Liver (tissue), 9 donors: Measurements from ENCODE around the gene PLA2G4A. TPM values are rescaled to one million over a fixed set of nuclear protein-coding genes. Genes with fewer than 3 reads are reported as not detected.

ENCODE experiments used
- DNase-seq: peaks from one replicate; pipeline ENCODE4 v3.0.0-alpha.2; 2017; ENCODE audit warnings: low spot score
- H3K27ac ChIP-seq, 2 donors: one replicate each; pipeline ENCODE4 v1.7.0; 2013; ENCODE audit warnings: inconsistent platforms in 2 of 2, low read length in 2 of 2, control low read depth in 1 of 2, low read depth in 1 of 2, mild to moderate bottlenecking in 1 of 2
- H3K27me3 ChIP-seq, 4 donors: one replicate each; pipeline versions ENCODE4 v1.6.1 to v1.7.0; 2013; ENCODE audit warnings: low read length in 3 of 4, inconsistent platforms in 1 of 4, mild to moderate bottlenecking in 1 of 4, moderate library complexity in 1 of 4; ENCODE audit not compliant: control insufficient read depth in 4 of 4, insufficient read depth in 4 of 4
- H3K36me3 ChIP-seq, 4 donors: one replicate each; pipeline versions ENCODE4 v1.6.1 to v1.7.0; 2013; ENCODE audit warnings: low read length in 3 of 4, mild to moderate bottlenecking in 3 of 4, low read depth in 1 of 4, moderate library complexity in 1 of 4; ENCODE audit not compliant: control insufficient read depth in 4 of 4, insufficient read depth in 3 of 4
- H3K4me1 ChIP-seq, 4 donors: one replicate each; pipeline versions ENCODE4 v1.6.1 to v1.7.0; 2013; ENCODE audit warnings: low read length in 3 of 4, mild to moderate bottlenecking in 3 of 4, moderate library complexity in 1 of 4; ENCODE audit not compliant: control insufficient read depth in 4 of 4, insufficient read depth in 4 of 4
- H3K4me3 ChIP-seq, 3 donors: one replicate each; pipeline versions ENCODE4 v1.6.1 to v1.7.0; 2013; ENCODE audit warnings: low read length in 3 of 3, control low read depth in 1 of 3, low read depth in 1 of 3, mild to moderate bottlenecking in 1 of 3
- H3K9ac ChIP-seq, 2 donors: one replicate each; pipeline ENCODE4 v1.7.0; 2013; ENCODE audit warnings: low read length in 2 of 2, mild to moderate bottlenecking in 2 of 2, moderate library complexity in 2 of 2, control low read depth in 1 of 2, low read depth in 1 of 2
- H3K9me3 ChIP-seq, 4 donors: one replicate each; pipeline versions ENCODE4 v1.6.1 to v1.7.0; 2013; ENCODE audit warnings: low read length in 3 of 4; ENCODE audit not compliant: control insufficient read depth in 4 of 4
- ATF3 ChIP-seq: IDR thresholded peaks from 2 replicates; pipeline ENCODE4 v1.6.1; 2016; ENCODE audit warnings: antibody characterized with exemption
- CTCF ChIP-seq: fragments of 150-350 bp; IDR thresholded peaks from 2 replicates; pipeline ENCODE4 v1.5.1; 2017; ENCODE audit warnings: improper control_type of control experiment, low read depth, low read length; ENCODE audit not compliant: missing input control
- EGR1 ChIP-seq, 2 donors: IDR thresholded peaks; 2 replicates each; pipeline ENCODE4 v1.6.1; 2016 to 2018; ENCODE audit warnings: antibody characterized with exemption in 2 of 2, low read depth in 2 of 2
- FOXA1 ChIP-seq: IDR thresholded peaks from 2 replicates; pipeline ENCODE4 v1.6.1; 2016; ENCODE audit warnings: antibody characterized with exemption
- FOXA2 ChIP-seq: IDR thresholded peaks from 2 replicates; pipeline ENCODE4 v1.6.1; 2016; ENCODE audit warnings: antibody characterized with exemption
- GABPA ChIP-seq, 2 donors: IDR thresholded peaks in 1 of 2; conservative IDR thresholded peaks in 1 of 2; 2 replicates each; pipeline ENCODE4 v1.6.1; 2016; ENCODE audit warnings: antibody characterized with exemption in 2 of 2, mild to moderate bottlenecking in 1 of 2, moderate library complexity in 1 of 2
- HNF4A ChIP-seq, 2 donors: conservative IDR thresholded peaks; 2 replicates each; pipeline ENCODE4 v1.6.1; 2016; ENCODE audit warnings: antibody characterized with exemption in 2 of 2, mild to moderate bottlenecking in 2 of 2
- HNF4G ChIP-seq: IDR thresholded peaks from 2 replicates; pipeline ENCODE4 v1.6.1; 2016; ENCODE audit warnings: antibody characterized with exemption
- JUND ChIP-seq, 2 donors: IDR thresholded peaks; 2 replicates each; pipeline ENCODE4 v1.6.1; 2016; ENCODE audit warnings: antibody characterized with exemption in 2 of 2
- MAX ChIP-seq: IDR thresholded peaks from 2 replicates; pipeline ENCODE4 v1.6.1; 2016; ENCODE audit warnings: antibody characterized with exemption
- NR2F2 ChIP-seq: IDR thresholded peaks from 2 replicates; pipeline ENCODE4 v1.6.1; 2016; ENCODE audit warnings: antibody characterized with exemption
- RXRA ChIP-seq, 2 donors: IDR thresholded peaks; 2 replicates each; pipeline ENCODE4 v1.6.1; 2017 to 2018; ENCODE audit warnings: antibody characterized with exemption in 2 of 2, mild to moderate bottlenecking in 1 of 2
- SP1 ChIP-seq: IDR thresholded peaks from 2 replicates; pipeline ENCODE4 v1.6.1; 2018; ENCODE audit warnings: antibody characterized with exemption, mild to moderate bottlenecking
- TAF1 ChIP-seq: conservative IDR thresholded peaks from 2 replicates; pipeline ENCODE4 v1.6.1; 2016; ENCODE audit warnings: antibody characterized with exemption, mild to moderate bottlenecking
- YY1 ChIP-seq: IDR thresholded peaks from 2 replicates; pipeline ENCODE4 v1.6.1; 2016; ENCODE audit warnings: antibody characterized with exemption, mild to moderate bottlenecking
- ZBTB33 ChIP-seq: IDR thresholded peaks from 2 replicates; pipeline ENCODE4 v1.6.1; 2016; ENCODE audit warnings: antibody characterized with exemption
- WGBS: extraction: QIAGEN DNeasy Blood & Tissue Kit; methylation state at CpG from one replicate; pipeline ENCODE4 v1.1.7; 2013; 5-methylcytosine and 5-hydroxymethylcytosine counted together
- polyA plus RNA-seq, 2 donors: library from polyadenylated mRNA; stranded (reverse) in 1 of 2; unstranded in 1 of 2; fragments of 200-250 nt in 1 of 2; fragments of >200 nt in 1 of 2; fragmentation: Nextera tagmentation in 1 of 2; extraction: Ambion mirVana in 1 of 2; gene quantifications; one replicate each; pipeline versions ENCODE4 v1.2.1 to v1.2.3, GENCODE V29; 2013 to 2015
- total RNA-seq, 2 donors: library from RNA; depleted of rRNA; stranded (reverse); fragments of >200 nt; gene quantifications; one replicate each; pipeline ENCODE4 v1.2.3, GENCODE V29; 2014
- donor health status: healthy.
- donor health status: healthy.
- donor health status: healthy.
- donor health status: healthy.
- donor health status: healthy.

PLA2G4A gene
- total and polyA plus RNA-seq, 4 donors: 0.39 to 2.5 (median 1.1) TPM

- DNase-seq: no peak
- Histone ChIP-seq H3K27me3 (no peaks in the 10 kb centered on the region), H3K4me1 (no peaks in the 10 kb centered on the region), H3K9ac (no peak overlapping the region), H3K27ac (no peak overlapping the region), H3K36me3 (no peaks in the 10 kb centered on the region), H3K4me3 (no peak overlapping the region), H3K9me3 (no peaks in the 10 kb centered on the region)
- TF ChIP-seq HNF4G (no peak), MAX (no peak), TAF1 (no peak)
- whole genome bisulfite sequencing: 79% methylated on average over 12 of the region's 12 CpGs
Observed at GRCh38 chr1:186875896-186876835, 47.4 kb downstream of the PLA2G4A start.

GRCh38 chr1:186878356-186878755 is 49.6 kb downstream of the PLA2G4A start:
- H3K27me3 ChIP-seq: no peaks in the 10 kb centered on the region
- no peaks in the 10 kb centered on the region for H3K4me1 ChIP-seq
- H3K4me3 ChIP-seq: no peak overlapping the region
- no peak overlapping the region for H3K9ac ChIP-seq
- TF ChIP-seq ZBTB33: no peak
- no peak for TF ChIP-seq EGR1 (IDR thresholded peaks at IDR 0.05; ENCODE audit: low read depth in 2 of 2)
- no peak for TF ChIP-seq ATF3
- no peak for TF ChIP-seq SP1
- TF ChIP-seq JUND (IDR thresholded peaks at IDR 0.05): no peak
- TF ChIP-seq FOXA2: no peak
- TF ChIP-seq TAF1: no peak
- no peak for TF ChIP-seq HNF4A (conservative IDR thresholded peaks at IDR 0.05)
- TF ChIP-seq NR2F2: no peak
- no peak for TF ChIP-seq GABPA (IDR thresholded peaks at IDR 0.05 in 1 of 2, conservative IDR thresholded peaks at IDR 0.05 in 1 of 2)
- no peak for TF ChIP-seq FOXA1
- no peak for TF ChIP-seq YY1
- H3K27ac ChIP-seq: no peak overlapping the region
- H3K9me3 ChIP-seq: no peaks in the 10 kb centered on the region
- H3K36me3 ChIP-seq: no peaks in the 10 kb centered on the region
- DNase-seq: no peak
- WGBS: 84% methylated on average over 2 of the region's 2 CpGs

- H3K27ac ChIP-seq: no peak overlapping the region
- no peak overlapping the region for H3K9ac ChIP-seq
- no peaks in the 10 kb centered on the region for H3K27me3 ChIP-seq
- no peaks in the 10 kb centered on the region for H3K9me3 ChIP-seq
- WGBS: 53% methylated on average over 1 of the region's 1 CpG
- H3K4me3 ChIP-seq: no peak overlapping the region
- DNase-seq: no peak
- TF ChIP-seq TAF1: no peak
- no peak for TF ChIP-seq EGR1 (IDR thresholded peaks at IDR 0.05; ENCODE audit: low read depth in 2 of 2)
- no peak for TF ChIP-seq YY1
- TF ChIP-seq HNF4G: no peak
- TF ChIP-seq RXRA (IDR thresholded peaks at IDR 0.05): no peak
- no peak for TF ChIP-seq CTCF
- TF ChIP-seq GABPA (IDR thresholded peaks at IDR 0.05 in 1 of 2, conservative IDR thresholded peaks at IDR 0.05 in 1 of 2): no peak
- no peak for TF ChIP-seq SP1
- H3K4me1 ChIP-seq: no peaks in the 10 kb centered on the region
- no peaks in the 10 kb centered on the region for H3K36me3 ChIP-seq
Observed at GRCh38 chr1:186880982-186881381, 52.2 kb downstream of the PLA2G4A start.
